GM21723 (cell line): ENCODE data around the gene OR2S2.

Experiments
- ATAC-seq: cut with Tn5 transposase; IDR thresholded peaks from one replicate; pipeline ENCODE4 v1.9.1; 2021; ENCODE audit warnings: mild to moderate bottlenecking, moderate library complexity; ENCODE audit not compliant: unreplicated experiment

The OR2S2 gene

GRCh38 chr9:35965011-35965410 lies 7.1 kb upstream of the OR2S2 start:
- no peak for ATAC-seq

- no peak for ATAC-seq
Measured at GRCh38 chr9:35962126-35962906, 4.4 kb upstream of the OR2S2 start.

- ATAC-seq = no peak
Measured at GRCh38 chr9:35960039-35960655, 2.2 kb upstream of the OR2S2 start.

- ATAC-seq = no peak
Measured at GRCh38 chr9:35956651-35957050, 1.3 kb downstream of the OR2S2 start.

- ATAC-seq = peak; percentile 56
Measured at GRCh38 chr9:35954942-35955546, 2.9 kb downstream of the OR2S2 start.

- no peak for ATAC-seq
Measured at GRCh38 chr9:35952526-35953191, 5.3 kb downstream of the OR2S2 start.

GRCh38 chr9:35951736-35952135 lies 6.2 kb downstream of the OR2S2 start:
- ATAC-seq = no peak

GRCh38 chr9:35948901-35949318 lies 9.0 kb downstream of the OR2S2 start:
- ATAC-seq = no peak

GRCh38 chr9:35948451-35948850 lies 9.5 kb downstream of the OR2S2 start:
- no peak for ATAC-seq

- ATAC-seq = no peak
Measured at GRCh38 chr9:35945341-35946018, 12.5 kb downstream of the OR2S2 start.

GRCh38 chr9:35944841-35945240 lies 13.1 kb downstream of the OR2S2 start:
- no peak for ATAC-seq

GRCh38 chr9:35944173-35944572 lies 13.8 kb downstream of the OR2S2 start:
- ATAC-seq = no peak

GRCh38 chr9:35942286-35942685 lies 15.7 kb downstream of the OR2S2 start:
- no peak for ATAC-seq

GRCh38 chr9:35940458-35941407 lies 17.2 kb downstream of the OR2S2 start:
- no peak for ATAC-seq

- no peak for ATAC-seq
Measured at GRCh38 chr9:35939679-35940250, 18.2 kb downstream of the OR2S2 start.

GRCh38 chr9:35938474-35939356 lies 19.2 kb downstream of the OR2S2 start:
- no peak for ATAC-seq

- no peak for ATAC-seq
Measured at GRCh38 chr9:35937227-35937626, 20.7 kb downstream of the OR2S2 start.

- ATAC-seq = no peak
Measured at GRCh38 chr9:35935755-35936509, 22.0 kb downstream of the OR2S2 start.
